ENCODE measurements around the gene ZNF878.

DNA sequence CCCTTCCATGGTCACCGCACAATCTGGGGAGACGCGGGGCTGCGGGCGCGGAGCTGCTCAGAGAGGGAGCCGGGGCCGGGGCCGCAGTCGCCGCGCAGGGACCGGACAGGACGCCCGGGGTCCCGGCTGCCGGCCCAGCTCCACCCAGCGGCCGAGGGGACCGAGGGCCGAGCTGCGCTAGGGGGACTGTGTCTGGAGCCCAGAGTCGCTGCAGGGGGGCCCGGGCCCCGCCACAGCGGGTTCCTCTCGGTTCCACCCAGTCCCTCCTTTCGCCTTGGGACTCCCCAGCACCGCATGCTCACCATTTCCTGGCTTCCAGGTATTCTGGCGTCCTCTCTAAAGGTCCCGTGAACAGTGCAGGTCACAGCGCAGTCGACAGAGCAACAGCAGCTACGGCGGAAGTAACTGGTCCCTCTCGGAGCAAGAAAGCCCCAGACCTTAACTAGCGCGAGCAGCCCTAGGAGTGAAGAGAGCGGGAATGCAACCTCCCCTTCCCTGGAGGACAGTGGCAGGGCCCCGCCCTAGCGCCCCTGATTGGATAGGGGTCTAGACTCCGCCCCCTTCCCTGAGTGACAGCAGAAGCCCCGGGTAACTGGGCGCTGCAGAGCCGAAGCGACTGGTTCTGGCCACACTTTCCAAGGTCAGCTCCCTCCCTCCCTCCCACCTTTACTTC is at the start of gene ZNF878:
- TF ChIP-seq CTCF (IDR thresholded peaks at IDR 0.05) (peak in 1 of 4 experiments; percentile 3), POLR2A (IDR thresholded peaks at IDR 0.05) (peak; percentile 85 to 91)
